Testis (tissue), 3 donors: ENCODE measurements around the gene ADAMTS18. TPM values are rescaled to one million over a fixed set of nuclear protein-coding genes. Genes with fewer than 3 reads are reported as not detected.

Experiments
- DNase-seq: peaks from one replicate; pipeline ENCODE4 v3.0.0-alpha.2; 2019
- H3K27ac ChIP-seq, 2 donors: fragments of 200-600 bp; sonication (generic); one replicate each; pipeline ENCODE4 v1.5.1; 2019
- H3K27me3 ChIP-seq: fragments of 200-600 bp; sonication (generic); one replicate; pipeline ENCODE4 v1.5.1; 2019
- H3K36me3 ChIP-seq: fragments of 200-600 bp; sonication (generic); one replicate; pipeline ENCODE4 v1.5.1; 2017; ENCODE audit warnings: low read depth; ENCODE audit errors: missing control alignments
- H3K4me1 ChIP-seq: fragments of 200-600 bp; sonication (generic); one replicate; pipeline ENCODE4 v1.5.1; 2019
- H3K4me3 ChIP-seq, 2 donors: fragments of 200-600 bp; sonication (generic); one replicate each; pipeline ENCODE4 v1.5.1; 2017 to 2019
- H3K9me3 ChIP-seq: fragments of 200-600 bp; sonication (generic); one replicate; pipeline ENCODE4 v1.5.1; 2017
- POLR2A ChIP-seq: fragments of 450-650 bp; IDR thresholded peaks from one replicate; pipeline ENCODE4 v1.6.1; 2017; ENCODE audit warnings: antibody characterized with exemption, mild to moderate bottlenecking, moderate library complexity
- WGBS, 2 donors: methylation state at CpG; one replicate each; pipeline ENCODE4 v1.1.5; 2018; 5-methylcytosine and 5-hydroxymethylcytosine counted together
- intact Hi-C: fragments of 100-400 bp; cut with DNase I; formaldehyde crosslinking; loops from one replicate; pipeline ENCODE4 v1.15.1; 2023; ENCODE audit warnings: low total_unique reads
- polyA plus RNA-seq: library from polyadenylated mRNA; stranded (reverse); fragments of 350-450 nt; fragmentation: Illumina TruSeq; extraction: RNeasy Lipid Tissue Mini Kit (QIAGEN cat#74804); gene quantifications from one replicate; pipeline ENCODE4 v1.2.3, GENCODE V29; 2014; ENCODE audit warnings: low read depth, low replicate concordance; ENCODE audit not compliant: insufficient read depth
- total RNA-seq, 2 donors: library from RNA; depleted of rRNA; stranded (reverse); fragments of >200 nt; gene quantifications; one replicate each; pipeline ENCODE4 v1.2.3, GENCODE V29; 2016
- TF ChIP-seq, protein P1 (sequence below), 3 experiments: fragments of 450-650 bp in 2 of 3; fragments of 200-600 bp in 1 of 3; sonication (generic) in 1 of 3; IDR thresholded peaks; one replicate each; pipeline ENCODE4 v1.5.1; 2016 to 2019; ENCODE audit warnings: antibody characterized with exemption in 3 of 3, mild to moderate bottlenecking in 2 of 3, moderate library complexity in 1 of 3

The ADAMTS18 gene
- total and polyA plus RNA-seq, 3 donors from 2014 or later: 0.65 to 3.4 (median 1.1) TPM

DNA sequence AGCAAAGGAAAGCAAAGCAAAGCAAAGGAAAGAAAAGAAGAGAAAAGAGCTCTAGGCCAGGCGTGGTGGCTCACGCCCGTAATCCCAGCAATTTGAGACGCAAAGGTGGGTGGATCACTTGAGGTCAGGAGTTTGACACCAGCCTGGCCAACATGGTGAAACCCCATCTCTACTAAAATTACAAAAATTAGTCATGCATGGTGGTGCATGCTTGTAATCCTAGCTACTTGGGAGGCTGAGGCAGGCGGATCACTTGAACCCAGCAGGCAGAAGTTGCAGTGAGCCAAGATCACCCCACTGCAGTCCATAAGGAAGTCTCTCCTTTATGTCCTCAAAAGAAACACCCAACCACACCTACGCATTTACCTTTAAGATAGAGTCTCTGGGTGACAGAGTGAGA, 70.1 kb downstream of the ADAMTS18 start:
- no peak for DNase-seq
- H3K4me1 ChIP-seq: no peaks in the 10 kb centered on the region
- H3K4me3 ChIP-seq: no peak overlapping the region
- TF ChIP-seq, protein P1, sequence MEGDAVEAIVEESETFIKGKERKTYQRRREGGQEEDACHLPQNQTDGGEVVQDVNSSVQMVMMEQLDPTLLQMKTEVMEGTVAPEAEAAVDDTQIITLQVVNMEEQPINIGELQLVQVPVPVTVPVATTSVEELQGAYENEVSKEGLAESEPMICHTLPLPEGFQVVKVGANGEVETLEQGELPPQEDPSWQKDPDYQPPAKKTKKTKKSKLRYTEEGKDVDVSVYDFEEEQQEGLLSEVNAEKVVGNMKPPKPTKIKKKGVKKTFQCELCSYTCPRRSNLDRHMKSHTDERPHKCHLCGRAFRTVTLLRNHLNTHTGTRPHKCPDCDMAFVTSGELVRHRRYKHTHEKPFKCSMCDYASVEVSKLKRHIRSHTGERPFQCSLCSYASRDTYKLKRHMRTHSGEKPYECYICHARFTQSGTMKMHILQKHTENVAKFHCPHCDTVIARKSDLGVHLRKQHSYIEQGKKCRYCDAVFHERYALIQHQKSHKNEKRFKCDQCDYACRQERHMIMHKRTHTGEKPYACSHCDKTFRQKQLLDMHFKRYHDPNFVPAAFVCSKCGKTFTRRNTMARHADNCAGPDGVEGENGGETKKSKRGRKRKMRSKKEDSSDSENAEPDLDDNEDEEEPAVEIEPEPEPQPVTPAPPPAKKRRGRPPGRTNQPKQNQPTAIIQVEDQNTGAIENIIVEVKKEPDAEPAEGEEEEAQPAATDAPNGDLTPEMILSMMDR (IDR thresholded peaks at IDR 0.05): no peak
- TF ChIP-seq POLR2A: no peak
- intact Hi-C loops: no loop called here
- WGBS, 2 donors: 76 to 97% methylated on average over 5 to 6 of the region's 6 CpGs
- H3K9me3 ChIP-seq: no peaks in the 10 kb centered on the region
- H3K27ac ChIP-seq: no peak overlapping the region
- H3K36me3 ChIP-seq: no peaks in the 10 kb centered on the region
- no peaks in the 10 kb centered on the region for H3K27me3 ChIP-seq

DNA sequence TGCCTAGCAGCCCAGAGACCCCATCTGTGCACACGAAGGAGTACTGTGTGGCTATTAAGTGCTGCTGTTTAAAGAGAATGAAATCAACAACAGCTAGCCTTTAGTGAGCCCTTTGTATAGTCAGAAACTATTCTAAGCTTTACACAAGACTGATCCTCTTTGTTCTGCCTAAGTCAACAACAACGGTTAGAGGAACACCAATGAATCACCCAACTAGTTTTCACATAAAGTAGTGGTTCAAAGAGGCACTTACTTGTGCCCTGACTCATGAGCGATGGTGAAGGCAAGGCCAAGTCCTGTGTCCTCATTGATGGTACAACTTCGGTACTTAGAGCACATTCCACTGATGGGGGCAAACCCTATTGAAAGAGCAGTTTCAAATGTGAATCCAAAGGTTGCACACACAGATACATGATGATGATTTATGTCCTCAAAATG, 75.8 kb downstream of the ADAMTS18 start:
- Histone ChIP-seq H3K27ac (no peak overlapping the region), H3K9me3 (no peaks in the 10 kb centered on the region), H3K4me3 (no peak overlapping the region), H3K27me3 (no peaks in the 10 kb centered on the region), H3K4me1 (no peaks in the 10 kb centered on the region), H3K36me3 (no peaks in the 10 kb centered on the region)
- TF ChIP-seq, protein P1 (IDR thresholded peaks at IDR 0.05): no peak
- no peak for TF ChIP-seq POLR2A
- WGBS, 2 donors: 53 to 55% methylated on average over 4 of the region's 4 CpGs
- no peak for DNase-seq
- intact Hi-C loops: no loop called here

- 57 to 60% methylated on average over 4 of the region's 4 CpGs for WGBS, 2 donors
- no peak for DNase-seq
- Histone ChIP-seq H3K9me3 (no peaks in the 10 kb centered on the region), H3K27me3 (no peaks in the 10 kb centered on the region), H3K27ac (no peak overlapping the region), H3K4me1 (no peaks in the 10 kb centered on the region), H3K36me3 (no peaks in the 10 kb centered on the region), H3K4me3 (no peak overlapping the region)
- intact Hi-C loops: no loop called here
- TF ChIP-seq POLR2A: no peak
- TF ChIP-seq, protein P1 (IDR thresholded peaks at IDR 0.05): no peak
Measured at GRCh38 chr16:77353587-77354263, 81.1 kb downstream of the ADAMTS18 start.

DNA sequence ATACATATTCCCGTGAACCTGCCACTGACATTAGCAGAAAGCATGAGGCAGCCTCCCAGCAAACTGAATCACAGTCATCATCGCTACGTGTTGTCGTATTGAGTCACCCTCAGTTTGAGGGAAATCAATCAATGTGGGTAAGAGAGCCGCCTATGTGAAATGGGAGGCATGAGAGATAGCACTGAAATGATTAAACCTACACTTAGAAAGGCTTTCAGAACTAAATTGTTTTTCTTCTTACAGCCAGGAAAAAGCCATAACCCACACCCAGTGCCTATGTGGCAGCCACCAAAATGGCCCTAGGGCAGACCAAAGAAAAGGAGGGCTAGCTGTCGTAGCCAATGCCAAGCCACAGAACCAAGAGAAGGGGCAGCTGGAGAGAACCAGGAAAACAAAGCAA, 90.5 kb downstream of the ADAMTS18 start:
- 72 to 79% methylated on average over 6 of the region's 6 CpGs for WGBS, 2 donors
- DNase-seq: no peak
- H3K4me3 ChIP-seq: no peak overlapping the region
- H3K27me3 ChIP-seq: no peaks in the 10 kb centered on the region
- no peaks in the 10 kb centered on the region for H3K9me3 ChIP-seq
- no peaks in the 10 kb centered on the region for H3K4me1 ChIP-seq
- no peaks in the 10 kb centered on the region for H3K36me3 ChIP-seq
- intact Hi-C loops: no loop called here
- TF ChIP-seq POLR2A: no peak
- TF ChIP-seq, protein P1 (IDR thresholded peaks at IDR 0.05): no peak
- H3K27ac ChIP-seq: no peak overlapping the region

GRCh38 chr16:77336637-77337036, 98.2 kb downstream of the ADAMTS18 start:
- H3K27ac ChIP-seq: no peak overlapping the region
- no peaks in the 10 kb centered on the region for H3K4me1 ChIP-seq
- H3K36me3 ChIP-seq: no peaks in the 10 kb centered on the region
- intact Hi-C loops: no loop called here
- WGBS, 2 donors: 57 to 77% methylated on average over 2 of the region's 2 CpGs
- TF ChIP-seq, protein P1 (IDR thresholded peaks at IDR 0.05): no peak
- TF ChIP-seq POLR2A: no peak
- no peaks in the 10 kb centered on the region for H3K9me3 ChIP-seq
- H3K27me3 ChIP-seq: no peaks in the 10 kb centered on the region
- no peak overlapping the region for H3K4me3 ChIP-seq
- DNase-seq: no peak
